K562 (cell line): ENCODE results near the gene CDKN3. TPM values are rescaled to one million over a fixed set of nuclear protein-coding genes. Genes with fewer than 3 reads are reported as not detected.
"Not testable (repeated sequence)": the region's sequence is repeated elsewhere in the genome, so short reads cannot be mapped to it uniquely, and the experiment has no call there.

Source experiments
- ATAC-seq: fragments of 200-7000 bp; cut with Tn5 transposase; 3 replicates; pipeline ENCODE4 v1.9.1; 2020; ENCODE audit warnings: moderate library complexity
- BruUV-seq: library from RNA; stranded (reverse); fragments of 400-500 nt; replicated peaks from 2 replicates; lab custom pipeline; 2021; lab: Mats Ljungman, UMichigan
- CTCF ChIA-PET: fragments of 300-600 bp; formaldehyde crosslinking; extraction: SDS; loops from one replicate; lab custom pipeline; 2021; ENCODE audit warnings: low intra/inter-chr PET ratio; lab: Yijun Ruan, JAX
- POLR2A ChIA-PET: fragments of 300-600, 350-650 bp; sonication (Branson Sonifier 250); formaldehyde crosslinking; extraction: SDS; loops from one replicate; lab custom pipeline; 2021; ENCODE audit warnings: antibody characterized with exemption, inconsistent platforms; lab: Yijun Ruan, JAX
- DNase-seq, 4 experiments: peaks; one replicate each; pipeline versions ENCODE4 v3.0.0 to v3.0.0-alpha.2; 2011 to 2018; ENCODE audit warnings: low spot score in 3 of 4, mixed read lengths in 3 of 4; ENCODE audit errors: extremely low read depth in 1 of 4
- FAIRE-seq: peaks from 2 replicates; lab custom pipeline; 2011; peaks lifted over from hg19 to GRCh38; lab: Jason Lieb, UNC
- H2AFZ ChIP-seq: 2 replicates; pipeline ENCODE4 v1.6.0; 2011; ENCODE audit warnings: low read depth, low read length, control low read depth, inconsistent platforms
- H3K27ac ChIP-seq: fragments of 200-600 bp; 3 replicates; pipeline ENCODE4 v1.8.0; 2011; ENCODE audit warnings: low read depth, mild to moderate bottlenecking, control low read depth, inconsistent platforms, low read length, moderate library complexity, mixed read lengths; ENCODE audit errors: extremely low read depth
- H3K27me3 ChIP-seq, 2 experiments: fragments of 300-600 bp in 1 of 2; 2 replicates in 1 of 2; 3 replicates in 1 of 2; pipeline versions ENCODE4 v1.6.0 to v1.8.0; 2011; ENCODE audit warnings: inconsistent platforms in 2 of 2, low read length in 2 of 2, mild to moderate bottlenecking in 1 of 2, mixed read lengths in 1 of 2, moderate library complexity in 1 of 2; ENCODE audit not compliant: control insufficient read depth in 2 of 2, insufficient read depth in 2 of 2
- H3K36me3 ChIP-seq: fragments of 300-600 bp; 3 replicates; pipeline ENCODE4 v1.8.0; 2011; ENCODE audit warnings: mild to moderate bottlenecking, low read length, inconsistent platforms; ENCODE audit not compliant: control insufficient read depth, insufficient read depth
- H3K4me1 ChIP-seq, 2 experiments: fragments of 200-600 bp in 1 of 2; replicated peaks in 1 of 2; 2 replicates in 1 of 2; 3 replicates in 1 of 2; pipeline versions ENCODE4 v1.5.1 to v1.8.0; 2011; ENCODE audit warnings: inconsistent platforms in 2 of 2, low read length in 2 of 2, mild to moderate bottlenecking in 1 of 2, mixed read lengths in 1 of 2, moderate library complexity in 1 of 2; ENCODE audit not compliant: control insufficient read depth in 2 of 2, insufficient read depth in 2 of 2
- H3K4me2 ChIP-seq: 2 replicates; pipeline ENCODE4 v1.6.1; 2011; ENCODE audit warnings: low read length, control low read depth, inconsistent platforms, mixed read lengths; ENCODE audit not compliant: insufficient read depth
- H3K4me3 ChIP-seq: fragments of 200-600 bp; sonication (generic), shearing (Covaris generic); 2 replicates; pipeline ENCODE4 v1.5.1; 2016; ENCODE audit warnings: control low read depth, inconsistent platforms
- H3K79me2 ChIP-seq: fragments of 200-600 bp; 3 replicates; pipeline ENCODE4 v1.8.0; 2011; ENCODE audit warnings: low read length, inconsistent platforms; ENCODE audit not compliant: control insufficient read depth, insufficient read depth
- H3K9ac ChIP-seq, 2 experiments: 2 replicates each; pipeline versions ENCODE4 v1.6.0 to v1.6.1; 2011; ENCODE audit warnings: low read depth in 2 of 2, low read length in 2 of 2, control low read depth in 1 of 2, inconsistent platforms in 1 of 2, mild to moderate bottlenecking in 1 of 2, mixed read lengths in 1 of 2; ENCODE audit not compliant: insufficient read depth in 1 of 2
- H3K9me1 ChIP-seq: one replicate; pipeline ENCODE4 v1.6.0; 2011; ENCODE audit warnings: inconsistent platforms, mild to moderate bottlenecking, low read length, moderate library complexity; ENCODE audit not compliant: control insufficient read depth, insufficient read depth
- H3K9me3 ChIP-seq: replicated peaks from 2 replicates; pipeline ENCODE4 v1.5.1; 2011; ENCODE audit warnings: low read depth, low read length, inconsistent platforms; ENCODE audit not compliant: control insufficient read depth, insufficient read depth
- H4K20me1 ChIP-seq: replicated peaks from 2 replicates; pipeline ENCODE4 v1.6.1; 2011; ENCODE audit warnings: low read length, inconsistent platforms, mixed read lengths; ENCODE audit not compliant: control insufficient read depth, insufficient read depth
- FOSL1 ChIP-seq: fragments of 200-800 bp; sonication (Bioruptor generic); conservative IDR thresholded peaks from 2 replicates; pipeline ENCODE4 v1.6.1; 2016; ENCODE audit warnings: missing genetic modification characterization, missing compliant biosample characterization
- GTF2F1 ChIP-seq: IDR thresholded peaks from 2 replicates; pipeline ENCODE4 v1.6.1; 2011; ENCODE audit warnings: low read depth, low read length, improper control_type of control experiment
- KLF16 ChIP-seq: IDR thresholded peaks from 2 replicates; pipeline ENCODE4 v1.6.1; 2016; ENCODE audit warnings: antibody characterized with exemption
- LARP7 ChIP-seq: fragments of 450-650 bp; IDR thresholded peaks from 2 replicates; pipeline ENCODE4 v1.6.1; 2016
- RBBP5 ChIP-seq: fragments of 200-600 bp; sonication (generic); IDR thresholded peaks from 2 replicates; pipeline ENCODE4 v1.6.1; 2012; ENCODE audit warnings: borderline replicate concordance, mild to moderate bottlenecking, low read length, control low read depth, inconsistent platforms; ENCODE audit not compliant: insufficient read depth, poor library complexity, severe bottlenecking
- SMARCE1 ChIP-seq: fragments of 450-650 bp; IDR thresholded peaks from 2 replicates; pipeline ENCODE4 v1.7.1; 2016; ENCODE audit warnings: mild to moderate bottlenecking
- SREBF2 ChIP-seq: sonication (generic); formaldehyde crosslinking; IDR thresholded peaks from 2 replicates; pipeline ENCODE4 v1.4.0; 2020; ENCODE audit warnings: mild to moderate bottlenecking, missing genetic modification reagents
- ZFPM2 ChIP-seq: fragments of 250-450 bp; sonication (Bioruptor Pico); IDR thresholded peaks from 2 replicates; pipeline ENCODE4 v1.5.1; 2022; ENCODE audit warnings: mild to moderate bottlenecking
- ZNF766 ChIP-seq: fragments of 200-800 bp; sonication (Bioruptor generic); conservative IDR thresholded peaks from 2 replicates; pipeline ENCODE4 v1.6.1; 2016; ENCODE audit warnings: missing genetic modification characterization, missing compliant biosample characterization
- WGBS: fragments of 100-300 bp; shearing (Covaris generic); methylation state at CpG from one replicate; pipeline ENCODE4 v1.1.6; 2016; ENCODE audit warnings: low coverage, mixed read lengths; ENCODE audit not compliant: insufficient coverage; ENCODE audit errors: missing lambda C conversion rate; 5-methylcytosine and 5-hydroxymethylcytosine counted together
- in situ Hi-C: fragments of 300-500 bp; cut with MboI; formaldehyde crosslinking; loops from 4 replicates; pipeline ENCODE4 v1.15.0; 2018; ENCODE audit warnings: inconsistent platforms, mixed read lengths
- intact Hi-C: fragments of 100-400 bp; cut with micrococcal nuclease; formaldehyde crosslinking; loops from 2 replicates; pipeline ENCODE4 v1.14.2; 2022
- polyA plus RNA-seq, 8 experiments: library from polyadenylated mRNA; depleted of rRNA in 4 of 8; stranded (reverse) in 5 of 8; unstranded in 3 of 8; fragments of >200 nt; fragmentation: Nextera tagmentation in 2 of 8; fragmentation: Illumina TruSeq in 1 of 8; extraction: Ambion mirVana in 2 of 8; extraction: Trizol in 1 of 8; gene quantifications; 2 replicates each; pipeline versions ENCODE4 v1.2.1 to v1.2.3, GENCODE V29; 2011 to 2014; ENCODE audit warnings: inconsistent platforms in 1 of 8, missing spikeins in 1 of 8
- total RNA-seq, 7 experiments: library from RNA; depleted of rRNA in 6 of 7; stranded (reverse); fragments of >200 nt in 6 of 7; fragmentation: Illumina TruSeq in 2 of 7; extraction: Trizol in 2 of 7; gene quantifications; 2 replicates each; pipeline versions ENCODE4 v1.2.1 to v1.2.3, GENCODE V29; 2011 to 2021; ENCODE audit warnings: low replicate concordance in 1 of 7

The CDKN3 gene
- total and polyA plus RNA-seq, 9 of the 15 experiments (the other 6 are each of a cell fraction or from before 2014, with no cell fraction given), result 41.3 to 128 (median 70.7) TPM

- TF ChIP-seq KLF16, result 0 out of 2 replicates have a peak, but pooled peaks have one; percentile 15
Measured at GRCh38 chr14:54435500-54435981, 38.7 kb downstream of the CDKN3 start (continued).

GRCh38 chr14:54437954-54438353, 41.1 kb downstream of the CDKN3 start:
- H3K4me2 ChIP-seq, H3K4me3 ChIP-seq, intact Hi-C loops, H3K27me3 ChIP-seq, in situ Hi-C loops, H2AFZ ChIP-seq, H3K9me3 ChIP-seq, DNase-seq, H3K9me1 ChIP-seq, H3K27ac ChIP-seq, BruUV-seq, CTCF ChIA-PET, H3K9ac ChIP-seq, H4K20me1 ChIP-seq, FAIRE-seq, ATAC-seq: not testable (repeated sequence)
- H3K36me3 ChIP-seq, result peaks cover 19% of the 10 kb centered on the region
- H3K4me1 ChIP-seq, result peaks cover 10 to 25% of the 10 kb centered on the region in 2 experiments; a peak in 4 of 5 replicates
- WGBS, result 54% methylated on average over 2 of the region's 4 CpGs
- H3K79me2 ChIP-seq, result peaks cover 82% of the 10 kb centered on the region
- POLR2A ChIA-PET, result interaction anchor here (0.6 to 1.2 kb wide), 2 partner anchors 13 to 112 kb away, joined by 3 read pairs; no protein-coding TSS in a partner anchor

GRCh38 chr14:54438703-54439102, 41.9 kb downstream of the CDKN3 start:
- DNase-seq (peak in 1 of 4 experiments; percentile 5), ATAC-seq (0 out of 3 replicates have a peak, but pooled peaks have one; percentile 8), FAIRE-seq (no peak)
- no peaks in the 10 kb centered on the region for H4K20me1 ChIP-seq
- intact Hi-C loops, result no loop called here
- ChIA-PET POLR2A (interaction anchor here (1.2 kb wide), 1 partner anchor 13 kb away, joined by 3 read pairs; no protein-coding TSS in a partner anchor), CTCF (no interaction called here)
- no peak overlapping the region for H2AFZ ChIP-seq
- no peak overlapping the region for H3K4me3 ChIP-seq
- H3K36me3 ChIP-seq, result peaks cover 17% of the 10 kb centered on the region
- no peak overlapping the region for H3K27ac ChIP-seq
- in situ Hi-C loops, result no loop called here
- TF ChIP-seq ZFPM2 (CRISPR knock-in tag), result no peak
- TF ChIP-seq SREBF2, result no peak
- no peak for TF ChIP-seq FOSL1
- peak; percentile 66 for TF ChIP-seq ZNF766 (CRISPR knock-in tag)
- TF ChIP-seq GTF2F1, result no peak
- no peak for TF ChIP-seq LARP7
- no peak for TF ChIP-seq SMARCE1
- TF ChIP-seq RBBP5, result no peak
- H3K9ac ChIP-seq, result no peak overlapping the region
- no peaks in the 10 kb centered on the region for H3K9me1 ChIP-seq
- H3K4me1 ChIP-seq, result peaks cover 10 to 25% of the 10 kb centered on the region in 2 experiments; a peak in 4 of 5 replicates
- BruUV-seq, result no TSS peak
- peak overlapping the region; percentile 6; the same call in 1 of the 2 replicates for H3K4me2 ChIP-seq
- no peaks in the 10 kb centered on the region for H3K27me3 ChIP-seq
- peaks cover 75% of the 10 kb centered on the region for H3K79me2 ChIP-seq
- H3K9me3 ChIP-seq, result no peaks in the 10 kb centered on the region
- WGBS, result 73% methylated on average over 2 of the region's 4 CpGs
